ENCODE results near the gene SUFU.

SUFU gene

GRCh38 chr10:102675011-102675665 lies 171.4 kb downstream of the SUFU start:
- peak overlapping the region; percentile 73 for H3K4me2 ChIP-seq (ENCODE audit: insufficient read depth, low read length)
- H3K9ac ChIP-seq (ENCODE audit: low read depth, low read length), result peak overlapping the region; percentile 46
- no peaks in the 10 kb centered on the region for H3K36me3 ChIP-seq (ENCODE audit: insufficient read depth, low read length)
- H3K27me3 ChIP-seq (ENCODE audit: insufficient read depth, low read length, poor library complexity), result no peaks in the 10 kb centered on the region
- no peaks in the 10 kb centered on the region for H3K79me2 ChIP-seq (ENCODE audit: insufficient read depth, low read length)
- no peaks in the 10 kb centered on the region for H3K9me3 ChIP-seq (ENCODE audit: insufficient read depth, low read length, severe bottlenecking)
- peaks cover 38% of the 10 kb centered on the region for H3K4me1 ChIP-seq (ENCODE audit: insufficient read depth, low read length)
- DNase-seq (peak; percentile 55), ATAC-seq (ENCODE audit: insufficient read depth, low read depth) (peak; percentile 10; the same call in 1 of the 3 replicates)
- TF ChIP-seq CTCF (IDR thresholded peaks at IDR 0.05; ENCODE audit: borderline replicate concordance, extremely low read depth, low read length, poor library complexity, severe bottlenecking), result no peak
- no peak for TF ChIP-seq EZH2 (IDR thresholded peaks at IDR 0.05; ENCODE audit: borderline replicate concordance, low read depth, low read length, severe bottlenecking)
- H2AFZ ChIP-seq (ENCODE audit: low read depth, low read length), result peak overlapping the region; percentile 40; the same call in 1 of the 2 replicates
- peak overlapping the region in 1 of 2 experiments; percentile 52; a peak in 2 of 4 replicates for H3K4me3 ChIP-seq (ENCODE audit: low read depth in 1 of 2, low read length in 2 of 2)
- H4K20me1 ChIP-seq (ENCODE audit: insufficient read depth, low read length), result no peaks in the 10 kb centered on the region
- peak overlapping the region; percentile 77 for H3K27ac ChIP-seq (ENCODE audit: low read length)

GRCh38 chr10:102675666-102676533 lies 172.1 kb downstream of the SUFU start:
- peak overlapping the region; percentile 77 for H3K27ac ChIP-seq (ENCODE audit: low read length)

GRCh38 chr10:102676534-102677315 lies 173.0 kb downstream of the SUFU start:
- Histone ChIP-seq H3K36me3 (ENCODE audit: insufficient read depth, low read length) (no peaks in the 10 kb centered on the region), H3K9ac (ENCODE audit: low read depth, low read length) (no peak overlapping the region), H3K9me3 (ENCODE audit: insufficient read depth, low read length, severe bottlenecking) (no peaks in the 10 kb centered on the region), H3K4me2 (ENCODE audit: insufficient read depth, low read length) (no peak overlapping the region), H3K27me3 (ENCODE audit: insufficient read depth, low read length, poor library complexity) (no peaks in the 10 kb centered on the region), H3K27ac (ENCODE audit: low read length) (no peak overlapping the region), H3K79me2 (ENCODE audit: insufficient read depth, low read length) (no peaks in the 10 kb centered on the region), H3K4me3 (ENCODE audit: low read depth in 1 of 2, low read length in 2 of 2) (no peak overlapping the region), H2AFZ (ENCODE audit: low read depth, low read length) (no peak overlapping the region), H3K4me1 (ENCODE audit: insufficient read depth, low read length) (peaks cover 38% of the 10 kb centered on the region), H4K20me1 (ENCODE audit: insufficient read depth, low read length) (no peaks in the 10 kb centered on the region)
- DNase-seq (no peak), ATAC-seq (ENCODE audit: insufficient read depth, low read depth) (no peak)
- TF ChIP-seq CTCF (IDR thresholded peaks at IDR 0.05; ENCODE audit: borderline replicate concordance, extremely low read depth, low read length, poor library complexity, severe bottlenecking), result no peak
- no peak for TF ChIP-seq EZH2 (IDR thresholded peaks at IDR 0.05; ENCODE audit: borderline replicate concordance, low read depth, low read length, severe bottlenecking)

More at GRCh38 chr10:102675666-102676533, 172.1 kb downstream of the SUFU start:
- Histone ChIP-seq H3K9ac (ENCODE audit: low read depth, low read length) (peak overlapping the region; percentile 46), H3K9me3 (ENCODE audit: insufficient read depth, low read length, severe bottlenecking) (no peaks in the 10 kb centered on the region), H2AFZ (ENCODE audit: low read depth, low read length) (no peak overlapping the region), H3K4me3 (ENCODE audit: low read depth in 1 of 2, low read length in 2 of 2) (peak overlapping the region in 1 of 2 experiments; percentile 52; a peak in 2 of 4 replicates), H3K79me2 (ENCODE audit: insufficient read depth, low read length) (no peaks in the 10 kb centered on the region), H3K27me3 (ENCODE audit: insufficient read depth, low read length, poor library complexity) (no peaks in the 10 kb centered on the region), H3K4me1 (ENCODE audit: insufficient read depth, low read length) (peaks cover 38% of the 10 kb centered on the region), H3K36me3 (ENCODE audit: insufficient read depth, low read length) (no peaks in the 10 kb centered on the region), H4K20me1 (ENCODE audit: insufficient read depth, low read length) (no peaks in the 10 kb centered on the region), H3K4me2 (ENCODE audit: insufficient read depth, low read length) (peak overlapping the region; percentile 73)
- TF ChIP-seq EZH2 (IDR thresholded peaks at IDR 0.05; ENCODE audit: borderline replicate concordance, low read depth, low read length, severe bottlenecking), result no peak
- no peak for TF ChIP-seq CTCF (IDR thresholded peaks at IDR 0.05; ENCODE audit: borderline replicate concordance, extremely low read depth, low read length, poor library complexity, severe bottlenecking)
- DNase-seq, result no peak
- no peak for ATAC-seq (ENCODE audit: insufficient read depth, low read depth)
